ENCODE data around the gene YOD1.

DNA sequence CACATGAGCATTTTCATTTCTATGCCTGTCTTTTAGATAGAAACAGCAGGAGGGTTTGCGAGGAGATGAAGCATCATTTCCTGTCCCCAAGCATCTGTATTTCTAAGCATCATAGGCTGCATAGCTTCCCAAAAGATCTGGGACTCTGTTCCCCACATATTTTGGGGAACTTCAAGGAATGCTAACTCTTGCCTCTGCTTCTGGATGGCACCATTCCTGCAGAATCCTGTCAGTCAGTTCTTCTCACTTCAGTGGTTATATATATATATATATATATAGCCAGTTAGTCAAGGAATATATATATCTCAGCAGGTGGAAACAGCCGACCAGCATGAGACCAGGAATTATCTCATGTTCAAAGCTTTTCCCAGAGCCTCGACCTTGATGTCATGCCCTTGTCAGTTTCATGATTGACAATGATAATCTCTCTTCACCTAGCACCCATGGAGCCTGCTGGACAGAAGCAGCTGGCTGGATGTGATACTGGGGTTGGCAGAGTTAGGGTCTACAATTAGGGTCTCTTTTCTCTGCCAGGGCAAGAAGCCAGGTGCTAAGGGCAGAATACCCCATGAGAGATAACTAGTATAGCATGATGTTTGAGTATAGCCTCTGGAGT lies 4.5 kb upstream of the YOD1 start:
- TF ChIP-seq EP300 (IDR thresholded peaks at IDR 0.05; ENCODE audit: borderline replicate concordance) (no peak), TEAD4 (IDR thresholded peaks at IDR 0.05) (no peak), CREB1 (IDR thresholded peaks at IDR 0.05; ENCODE audit: low read depth) (no peak), CEBPB (IDR thresholded peaks at IDR 0.05) (no peak), RAD21 (IDR thresholded peaks at IDR 0.05; ENCODE audit: low read depth) (no peak), YY1 (IDR thresholded peaks at IDR 0.05; ENCODE audit: low read depth) (no peak), TCF12 (IDR thresholded peaks at IDR 0.05; ENCODE audit: low read depth) (no peak), EGR1 (IDR thresholded peaks at IDR 0.05) (no peak), TAF1 (IDR thresholded peaks at IDR 0.05; ENCODE audit: low read depth) (no peak)
- TF ChIP-seq, protein P1, sequence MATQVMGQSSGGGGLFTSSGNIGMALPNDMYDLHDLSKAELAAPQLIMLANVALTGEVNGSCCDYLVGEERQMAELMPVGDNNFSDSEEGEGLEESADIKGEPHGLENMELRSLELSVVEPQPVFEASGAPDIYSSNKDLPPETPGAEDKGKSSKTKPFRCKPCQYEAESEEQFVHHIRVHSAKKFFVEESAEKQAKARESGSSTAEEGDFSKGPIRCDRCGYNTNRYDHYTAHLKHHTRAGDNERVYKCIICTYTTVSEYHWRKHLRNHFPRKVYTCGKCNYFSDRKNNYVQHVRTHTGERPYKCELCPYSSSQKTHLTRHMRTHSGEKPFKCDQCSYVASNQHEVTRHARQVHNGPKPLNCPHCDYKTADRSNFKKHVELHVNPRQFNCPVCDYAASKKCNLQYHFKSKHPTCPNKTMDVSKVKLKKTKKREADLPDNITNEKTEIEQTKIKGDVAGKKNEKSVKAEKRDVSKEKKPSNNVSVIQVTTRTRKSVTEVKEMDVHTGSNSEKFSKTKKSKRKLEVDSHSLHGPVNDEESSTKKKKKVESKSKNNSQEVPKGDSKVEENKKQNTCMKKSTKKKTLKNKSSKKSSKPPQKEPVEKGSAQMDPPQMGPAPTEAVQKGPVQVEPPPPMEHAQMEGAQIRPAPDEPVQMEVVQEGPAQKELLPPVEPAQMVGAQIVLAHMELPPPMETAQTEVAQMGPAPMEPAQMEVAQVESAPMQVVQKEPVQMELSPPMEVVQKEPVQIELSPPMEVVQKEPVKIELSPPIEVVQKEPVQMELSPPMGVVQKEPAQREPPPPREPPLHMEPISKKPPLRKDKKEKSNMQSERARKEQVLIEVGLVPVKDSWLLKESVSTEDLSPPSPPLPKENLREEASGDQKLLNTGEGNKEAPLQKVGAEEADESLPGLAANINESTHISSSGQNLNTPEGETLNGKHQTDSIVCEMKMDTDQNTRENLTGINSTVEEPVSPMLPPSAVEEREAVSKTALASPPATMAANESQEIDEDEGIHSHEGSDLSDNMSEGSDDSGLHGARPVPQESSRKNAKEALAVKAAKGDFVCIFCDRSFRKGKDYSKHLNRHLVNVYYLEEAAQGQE (IDR thresholded peaks at IDR 0.05; ENCODE audit: low read depth), result no peak
- TF ChIP-seq, protein P2, sequence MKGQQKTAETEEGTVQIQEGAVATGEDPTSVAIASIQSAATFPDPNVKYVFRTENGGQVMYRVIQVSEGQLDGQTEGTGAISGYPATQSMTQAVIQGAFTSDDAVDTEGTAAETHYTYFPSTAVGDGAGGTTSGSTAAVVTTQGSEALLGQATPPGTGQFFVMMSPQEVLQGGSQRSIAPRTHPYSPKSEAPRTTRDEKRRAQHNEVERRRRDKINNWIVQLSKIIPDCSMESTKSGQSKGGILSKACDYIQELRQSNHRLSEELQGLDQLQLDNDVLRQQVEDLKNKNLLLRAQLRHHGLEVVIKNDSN (IDR thresholded peaks at IDR 0.05), result no peak
- TF ChIP-seq, protein P3, sequence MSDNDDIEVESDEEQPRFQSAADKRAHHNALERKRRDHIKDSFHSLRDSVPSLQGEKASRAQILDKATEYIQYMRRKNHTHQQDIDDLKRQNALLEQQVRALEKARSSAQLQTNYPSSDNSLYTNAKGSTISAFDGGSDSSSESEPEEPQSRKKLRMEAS (IDR thresholded peaks at IDR 0.05), result no peak
